Thyroid gland (tissue), 4 donors: ENCODE results near the gene IFT22.

ENCODE experiments used
- POLR2A ChIP-seq, 2 donors: fragments of 450-650 bp; IDR thresholded peaks; one replicate each; pipeline ENCODE4 v1.6.1; 2017; ENCODE audit warnings: antibody characterized with exemption in 2 of 2, mild to moderate bottlenecking in 2 of 2, moderate library complexity in 1 of 2
- TF ChIP-seq, protein P1 (sequence below), 6 experiments: fragments of 200-600 bp in 3 of 6; fragments of 450-650 bp in 3 of 6; sonication (generic) in 3 of 6; IDR thresholded peaks; one replicate each; pipeline ENCODE4 v1.5.1; 2016 to 2019; ENCODE audit warnings: antibody characterized with exemption in 6 of 6, mild to moderate bottlenecking in 2 of 6, inconsistent platforms in 1 of 6, moderate library complexity in 1 of 6

DNA sequence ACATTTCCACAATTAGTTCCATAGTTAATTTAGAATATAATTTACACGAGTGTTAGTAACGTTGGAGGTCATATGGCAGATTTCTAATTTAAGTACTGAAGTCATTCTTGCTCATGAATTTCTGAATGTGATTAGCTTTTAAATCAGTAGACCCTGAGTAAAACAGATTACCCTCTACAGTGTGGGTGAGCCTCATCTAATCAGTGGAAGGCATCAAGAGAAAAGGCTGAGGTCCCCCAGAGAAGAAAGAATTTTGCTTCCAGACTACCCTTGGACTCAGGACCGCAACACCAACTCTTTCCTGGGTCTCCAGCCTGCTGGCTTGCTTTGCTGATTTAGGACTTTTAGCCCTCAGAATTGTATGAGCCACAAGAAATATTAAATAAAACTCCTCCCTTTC, 33.2 kb downstream of the IFT22 start:
- TF ChIP-seq, protein P1, sequence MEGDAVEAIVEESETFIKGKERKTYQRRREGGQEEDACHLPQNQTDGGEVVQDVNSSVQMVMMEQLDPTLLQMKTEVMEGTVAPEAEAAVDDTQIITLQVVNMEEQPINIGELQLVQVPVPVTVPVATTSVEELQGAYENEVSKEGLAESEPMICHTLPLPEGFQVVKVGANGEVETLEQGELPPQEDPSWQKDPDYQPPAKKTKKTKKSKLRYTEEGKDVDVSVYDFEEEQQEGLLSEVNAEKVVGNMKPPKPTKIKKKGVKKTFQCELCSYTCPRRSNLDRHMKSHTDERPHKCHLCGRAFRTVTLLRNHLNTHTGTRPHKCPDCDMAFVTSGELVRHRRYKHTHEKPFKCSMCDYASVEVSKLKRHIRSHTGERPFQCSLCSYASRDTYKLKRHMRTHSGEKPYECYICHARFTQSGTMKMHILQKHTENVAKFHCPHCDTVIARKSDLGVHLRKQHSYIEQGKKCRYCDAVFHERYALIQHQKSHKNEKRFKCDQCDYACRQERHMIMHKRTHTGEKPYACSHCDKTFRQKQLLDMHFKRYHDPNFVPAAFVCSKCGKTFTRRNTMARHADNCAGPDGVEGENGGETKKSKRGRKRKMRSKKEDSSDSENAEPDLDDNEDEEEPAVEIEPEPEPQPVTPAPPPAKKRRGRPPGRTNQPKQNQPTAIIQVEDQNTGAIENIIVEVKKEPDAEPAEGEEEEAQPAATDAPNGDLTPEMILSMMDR (IDR thresholded peaks at IDR 0.05) = no peak
- TF ChIP-seq POLR2A (IDR thresholded peaks at IDR 0.05) = no peak
